ENCODE measurements around the gene RTKN2. TPM values are rescaled to one million over a fixed set of nuclear protein-coding genes. Genes with fewer than 3 reads are reported as not detected.

RTKN2 gene
- total RNA-seq, 1 donor from 2014 or later, result 109 TPM

GRCh38 chr10:62258926-62259325 is 9.7 kb downstream of the RTKN2 start:
- Histone ChIP-seq H3K27ac (no peak overlapping the region), H3K4me1 (peaks cover 3% of the 10 kb centered on the region), H3K27me3 (ENCODE audit: low read depth) (no peaks in the 10 kb centered on the region), H3K9me3 (no peaks in the 10 kb centered on the region), H3K36me3 (no peaks in the 10 kb centered on the region), H3K4me3 (no peak overlapping the region)
- ATAC-seq, result no peak
- TF ChIP-seq CTCF (IDR thresholded peaks at IDR 0.05), result no peak
- no peak for DNase-seq
- intact Hi-C loops (cut with DNase I), result no loop called here

- no peak overlapping the region for H3K4me3 ChIP-seq
- TF ChIP-seq CTCF (IDR thresholded peaks at IDR 0.05), result no peak
- ATAC-seq (no peak), DNase-seq (no peak)
- no peaks in the 10 kb centered on the region for H3K9me3 ChIP-seq
- intact Hi-C loops (cut with DNase I), result no loop called here
- H3K27me3 ChIP-seq (ENCODE audit: low read depth), result no peaks in the 10 kb centered on the region
- no peak overlapping the region for H3K27ac ChIP-seq
- H3K4me1 ChIP-seq, result no peaks in the 10 kb centered on the region
- H3K36me3 ChIP-seq, result no peaks in the 10 kb centered on the region
Observed at GRCh38 chr10:62253704-62254103, 14.9 kb downstream of the RTKN2 start.

- intact Hi-C loops (cut with DNase I), result no loop called here
- H3K27me3 ChIP-seq (ENCODE audit: low read depth), result no peaks in the 10 kb centered on the region
- H3K9me3 ChIP-seq, result no peaks in the 10 kb centered on the region
- no peak overlapping the region for H3K4me3 ChIP-seq
- DNase-seq, result no peak
- H3K27ac ChIP-seq, result no peak overlapping the region
- H3K36me3 ChIP-seq, result no peaks in the 10 kb centered on the region
- H3K4me1 ChIP-seq, result no peaks in the 10 kb centered on the region
- no peak for TF ChIP-seq CTCF (IDR thresholded peaks at IDR 0.05)
- no peak for ATAC-seq
Observed at GRCh38 chr10:62252051-62252450, 16.6 kb downstream of the RTKN2 start.

GRCh38 chr10:62250594-62251198 is 17.9 kb downstream of the RTKN2 start:
- H3K9me3 ChIP-seq, result no peaks in the 10 kb centered on the region
- H3K27ac ChIP-seq, result no peak overlapping the region
- no peaks in the 10 kb centered on the region for H3K36me3 ChIP-seq
- no peak for TF ChIP-seq CTCF (IDR thresholded peaks at IDR 0.05)
- H3K4me3 ChIP-seq, result no peak overlapping the region
- intact Hi-C loops (cut with DNase I), result no loop called here
- H3K4me1 ChIP-seq, result no peaks in the 10 kb centered on the region
- DNase-seq (no peak), ATAC-seq (peak in 1 of 2 donors; percentile 54)
- H3K27me3 ChIP-seq (ENCODE audit: low read depth), result no peaks in the 10 kb centered on the region

- Histone ChIP-seq H3K4me1 (peaks cover 3% of the 10 kb centered on the region), H3K9me3 (no peaks in the 10 kb centered on the region), H3K36me3 (no peaks in the 10 kb centered on the region), H3K27ac (no peak overlapping the region), H3K4me3 (no peak overlapping the region), H3K27me3 (ENCODE audit: low read depth) (no peaks in the 10 kb centered on the region)
- no peak for DNase-seq
- intact Hi-C loops (cut with DNase I), result loop anchor here (10.0 kb wide), 1 partner anchor 345 kb away; the partner anchor contains the start of gene ARID5B
- no peak for ATAC-seq
- no peak for TF ChIP-seq CTCF (IDR thresholded peaks at IDR 0.05)
Observed at GRCh38 chr10:62249957-62250356, 18.7 kb downstream of the RTKN2 start.

Data from lower lobe of right lung (tissue), 2 donors.